ENCODE data around the gene NEBL.
"Not testable (repeated sequence)": the region's sequence is repeated elsewhere in the genome, so short reads cannot be mapped to it uniquely, and the experiment has no call there.

NEBL gene

GRCh38 chr10:20897146-20897825 is at the start of gene NEBL:
NEBL (minus strand) TSS chr10:20897311; CDS start chr10:20897205, 106 bp downstream.
- DNase-seq: no peak

- no peak for DNase-seq
These were observed 48.6 kb upstream of the NEBL start for GRCh38 chr10:20945546-20946332.

GRCh38 chr10:20944789-20945502 is 47.8 kb upstream of the NEBL start:
- DNase-seq: no peak

- not testable (repeated sequence) for DNase-seq
These were observed 42.3 kb upstream of the NEBL start for GRCh38 chr10:20939414-20939813.

- no peak for DNase-seq
These were observed 39.3 kb upstream of the NEBL start for GRCh38 chr10:20936396-20936795.

- no peak for DNase-seq
These were observed 38.8 kb upstream of the NEBL start for GRCh38 chr10:20935931-20936330.

- no peak for DNase-seq
These were observed 38.2 kb upstream of the NEBL start for GRCh38 chr10:20935301-20935700.

GRCh38 chr10:20933705-20934104 is 36.6 kb upstream of the NEBL start:
- no peak for DNase-seq

GRCh38 chr10:20932606-20933126 is 35.6 kb upstream of the NEBL start:
- no peak for DNase-seq

- DNase-seq: no peak
These were observed 34.2 kb upstream of the NEBL start for GRCh38 chr10:20931156-20931795.

GRCh38 chr10:20927456-20927855 is 30.3 kb upstream of the NEBL start:
- DNase-seq: no peak

GRCh38 chr10:20922451-20922850 is 25.3 kb upstream of the NEBL start:
- no peak for DNase-seq

GRCh38 chr10:20922033-20922432 is 24.9 kb upstream of the NEBL start:
- DNase-seq: no peak

GRCh38 chr10:20920061-20920460 is 22.9 kb upstream of the NEBL start:
- no peak for DNase-seq

GRCh38 chr10:20919481-20919880 is 22.4 kb upstream of the NEBL start:
- no peak for DNase-seq

- DNase-seq: no peak
These were observed 19.9 kb upstream of the NEBL start for GRCh38 chr10:20916976-20917375.

GRCh38 chr10:20912969-20913368 is 15.9 kb upstream of the NEBL start:
- DNase-seq: no peak

GRCh38 chr10:20911626-20912025 is 14.5 kb upstream of the NEBL start:
- no peak for DNase-seq

GRCh38 chr10:20909801-20910200 is 12.7 kb upstream of the NEBL start:
- no peak for DNase-seq

- no peak for DNase-seq
These were observed 11.3 kb upstream of the NEBL start for GRCh38 chr10:20908391-20908790.

- no peak for DNase-seq
These were observed 6.7 kb upstream of the NEBL start for GRCh38 chr10:20903635-20904390.

GRCh38 chr10:20901110-20901509 is 4.0 kb upstream of the NEBL start:
- DNase-seq: no peak

Data from DMS153 (cell line).